Left colon (tissue), 2 donors: ENCODE data around the gene NFAM1. TPM values are rescaled to one million over a fixed set of nuclear protein-coding genes. Genes with fewer than 3 reads are reported as not detected.
A peak's percentile ranks its signal among the peaks of the same experiment; 100 is the strongest.

Experiments used
- ATAC-seq: fragments of 200-7000 bp; cut with Tn5 transposase; one replicate; pipeline ENCODE4 v1.9.1; 2020; ENCODE audit warnings: mild to moderate bottlenecking, moderate library complexity
- DNase-seq, 2 donors: peaks; one replicate each; pipeline ENCODE4 v3.0.0-alpha.2; 2020
- intact Hi-C, 2 donors: fragments of 100-400 bp; cut with DNase I in 1 of 2; cut with micrococcal nuclease in 1 of 2; formaldehyde crosslinking; loops; one replicate each; pipeline versions ENCODE4 v1.11.2 to v1.14.0; 2022; cut with DNase I, micrococcal nuclease
- total RNA-seq, 2 donors: library from RNA; stranded (reverse); fragmentation: NEBNext Ultra II Directional; extraction: Animal tissue kit (Norgen Biotek cat#: 25700); gene quantifications; one replicate each; pipeline ENCODE4 v1.2.1, GENCODE V29; 2021
- donor health status: DM: no; HTN: no; CAD: no.
- donor health status: DM: yes; HTN: yes; CAD: no.

Gene NFAM1
- total RNA-seq, 2 donors from 2014 or later = 0.55 to 2.9 TPM

DNA sequence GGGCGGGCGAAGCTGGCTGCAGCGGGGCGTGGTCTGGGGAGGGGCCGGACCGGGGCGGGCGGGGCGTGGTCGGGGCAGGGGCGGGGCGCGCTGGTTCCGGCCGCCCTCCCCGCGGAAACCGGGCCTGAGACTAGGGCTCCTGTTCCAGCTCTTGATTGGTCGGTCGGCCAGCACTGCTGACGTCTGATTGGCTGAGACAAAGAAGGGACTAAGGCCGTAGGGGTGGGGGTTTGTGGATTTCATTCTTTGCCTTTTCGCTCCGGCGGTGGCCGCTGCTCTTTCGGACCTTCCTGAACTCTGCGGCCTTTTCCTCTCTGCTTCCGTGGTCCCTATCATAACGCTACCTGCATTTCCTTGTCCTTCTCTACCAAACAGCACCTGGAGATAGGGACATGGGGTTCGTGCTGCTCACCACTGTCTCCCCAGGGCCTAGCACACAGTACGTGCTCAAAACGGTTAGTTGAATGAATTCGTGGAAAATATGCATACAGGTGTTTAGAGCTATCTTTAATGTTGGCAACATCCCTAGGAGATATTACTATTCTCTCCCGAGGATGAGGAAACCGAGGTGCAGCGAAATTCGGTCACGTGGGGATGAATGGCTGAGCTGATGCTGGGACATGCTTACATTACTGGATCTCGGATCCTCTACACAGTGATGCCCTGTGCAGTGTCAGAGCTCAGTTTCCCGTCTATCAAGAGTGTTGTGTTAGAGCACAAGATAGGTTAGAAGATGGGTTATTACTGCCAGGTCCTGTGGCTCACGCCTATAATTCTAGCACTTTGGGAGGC, 62.8 kb downstream of the NFAM1 start:
- ATAC-seq = peak; percentile 95
- intact Hi-C loops = no loop called here
- DNase-seq = peak; percentile 90 to 96

DNA sequence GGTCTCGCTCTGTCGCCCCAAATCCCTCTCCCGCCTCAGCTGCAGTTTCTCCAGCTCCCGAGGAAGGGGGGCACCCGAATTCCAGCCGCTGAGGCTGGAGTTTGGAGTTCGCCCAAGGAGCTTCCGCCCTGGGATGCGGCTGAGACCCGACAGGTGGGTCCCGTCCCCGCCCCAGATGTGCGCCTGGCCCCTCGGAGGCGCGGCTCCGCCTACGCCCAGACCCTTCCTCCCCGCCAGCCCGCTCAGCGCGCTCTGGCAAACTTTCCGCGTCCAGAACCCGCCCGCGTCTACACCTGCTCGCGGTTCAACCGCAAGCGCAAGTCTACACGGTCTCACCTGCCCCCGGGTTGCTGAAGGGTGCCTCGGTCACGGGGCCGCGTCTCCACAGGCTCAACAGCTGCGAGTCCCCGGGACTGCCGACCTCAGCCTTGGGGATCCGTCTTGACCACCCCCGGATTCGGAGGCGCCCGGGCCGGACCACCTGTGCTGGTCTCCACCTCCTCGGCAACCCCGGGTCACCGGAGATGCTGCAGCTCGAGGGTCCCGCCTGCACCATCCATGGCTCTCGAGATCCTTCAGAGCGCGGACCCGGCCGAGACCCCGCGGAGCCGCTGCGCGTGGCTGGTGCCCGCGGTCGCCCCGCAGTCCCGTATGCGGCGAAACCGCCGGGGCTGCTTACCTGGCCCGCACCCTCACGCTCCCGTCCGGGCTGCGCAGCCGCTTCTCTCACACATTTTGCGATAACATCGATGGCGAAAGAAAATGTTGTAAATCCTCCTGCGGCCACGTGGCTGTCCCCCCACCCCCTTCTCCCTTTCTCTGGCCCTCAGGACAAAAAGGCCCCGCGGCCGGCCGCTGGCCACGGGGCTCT, 63.6 kb downstream of the NFAM1 start:
- ATAC-seq (peak; percentile 54), DNase-seq (peak in 1 of 2 donors; percentile 50)
- intact Hi-C loops = no loop called here

DNA sequence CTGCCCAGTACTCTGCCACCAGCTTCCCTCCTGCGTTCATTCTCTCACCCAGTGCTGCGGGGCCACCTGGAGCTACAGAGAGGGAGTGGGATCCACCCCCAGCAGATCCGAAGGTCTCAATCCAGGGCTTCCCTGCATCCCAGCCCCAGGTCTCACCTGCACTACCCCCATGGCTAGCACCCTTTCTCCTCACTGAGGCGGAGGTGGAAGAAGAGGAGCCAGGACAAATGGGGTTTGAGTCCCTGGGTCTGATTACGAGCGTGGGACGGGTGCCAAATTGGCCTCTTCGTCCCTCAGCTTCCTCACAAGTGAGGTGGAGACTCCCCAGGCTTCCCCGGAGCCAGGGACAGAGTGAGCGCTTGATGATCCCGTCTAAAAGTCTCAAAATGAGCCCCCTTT, 64.2 kb downstream of the NFAM1 start:
- ATAC-seq = peak; percentile 4
- intact Hi-C loops = no loop called here

DNA sequence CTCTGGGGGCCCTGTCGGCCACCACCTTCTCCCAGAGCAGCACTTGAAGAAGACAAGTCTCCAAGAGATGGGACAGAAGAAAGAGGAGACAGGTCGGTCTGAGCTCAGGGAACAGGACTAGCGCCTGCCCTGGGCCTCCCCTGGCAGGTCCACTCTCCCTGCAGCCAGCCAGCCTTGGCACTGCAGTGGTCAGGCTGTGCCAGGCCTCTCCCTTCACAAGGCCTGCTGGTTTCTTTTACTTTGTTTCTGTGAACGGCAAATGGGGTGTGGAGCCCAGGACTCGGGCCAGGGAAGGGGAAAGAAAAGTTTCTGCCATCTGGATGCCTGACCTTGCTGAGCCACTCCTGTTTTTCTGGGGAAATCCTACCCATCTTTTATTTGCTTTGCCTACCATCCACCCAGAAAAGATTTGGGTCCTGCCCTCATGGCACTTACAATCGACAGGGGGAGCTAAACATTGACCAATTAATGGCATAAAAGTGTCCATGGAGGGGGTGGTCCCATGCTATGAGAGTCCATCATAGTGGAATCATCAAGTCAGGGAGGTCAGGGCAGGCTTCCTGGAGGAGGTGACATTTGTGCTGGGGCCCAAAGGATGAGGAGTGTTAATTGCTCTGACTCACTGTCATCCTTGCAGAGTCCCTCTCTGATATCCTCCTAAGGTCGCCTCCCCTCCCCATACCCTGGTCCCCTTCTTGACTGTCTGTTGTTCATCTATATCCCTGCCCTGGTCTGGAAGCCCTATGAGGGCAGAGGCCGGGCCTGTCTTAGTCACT, 65.2 kb downstream of the NFAM1 start:
- peak in 1 of 2 donors; percentile 56 for DNase-seq

More for the DNA sequence above, 64.2 kb downstream of the NFAM1 start:
- DNase-seq = peak in 1 of 2 donors; percentile 41

DNA sequence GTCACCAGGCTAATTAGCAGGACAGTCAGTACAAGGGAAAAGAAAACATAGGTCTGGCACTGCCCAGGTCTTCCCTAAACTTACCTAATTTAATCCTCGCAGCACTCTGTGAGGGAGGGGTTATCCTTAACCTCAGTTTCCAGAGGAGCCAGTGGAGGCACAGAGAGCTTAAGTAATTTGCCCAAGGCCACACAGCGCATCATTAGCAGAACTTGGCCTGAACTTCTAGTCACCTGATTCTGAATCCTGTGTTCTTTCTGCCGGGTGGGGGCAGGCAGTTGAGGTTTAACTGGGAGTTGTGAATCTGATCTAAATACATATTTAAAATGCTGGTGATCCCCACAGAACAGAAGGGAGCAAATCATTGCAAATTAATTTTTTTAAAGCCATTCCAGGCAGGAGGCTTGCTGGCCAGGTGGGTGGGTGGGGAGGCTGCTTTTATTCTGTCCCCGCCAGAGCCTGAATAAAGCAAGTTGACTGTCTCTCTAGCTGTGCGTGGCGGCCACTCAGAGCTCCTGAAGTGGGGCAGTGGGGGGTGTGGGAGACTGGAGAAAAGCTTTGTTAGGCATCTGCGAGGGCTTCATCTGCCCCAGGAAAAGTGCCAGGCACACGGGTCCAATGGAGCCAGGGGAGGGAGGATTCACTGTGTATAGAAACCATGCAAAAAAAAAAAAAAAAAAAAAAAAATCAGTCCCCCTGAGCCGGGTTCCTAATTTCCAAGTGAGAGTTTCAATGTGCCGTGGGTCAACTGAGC, 66.1 kb downstream of the NFAM1 start:
- ATAC-seq = no peak
- DNase-seq = no peak
- intact Hi-C loops = no loop called here

More for the DNA sequence above, 65.2 kb downstream of the NFAM1 start:
- intact Hi-C loops = no loop called here
- ATAC-seq = no peak

DNA sequence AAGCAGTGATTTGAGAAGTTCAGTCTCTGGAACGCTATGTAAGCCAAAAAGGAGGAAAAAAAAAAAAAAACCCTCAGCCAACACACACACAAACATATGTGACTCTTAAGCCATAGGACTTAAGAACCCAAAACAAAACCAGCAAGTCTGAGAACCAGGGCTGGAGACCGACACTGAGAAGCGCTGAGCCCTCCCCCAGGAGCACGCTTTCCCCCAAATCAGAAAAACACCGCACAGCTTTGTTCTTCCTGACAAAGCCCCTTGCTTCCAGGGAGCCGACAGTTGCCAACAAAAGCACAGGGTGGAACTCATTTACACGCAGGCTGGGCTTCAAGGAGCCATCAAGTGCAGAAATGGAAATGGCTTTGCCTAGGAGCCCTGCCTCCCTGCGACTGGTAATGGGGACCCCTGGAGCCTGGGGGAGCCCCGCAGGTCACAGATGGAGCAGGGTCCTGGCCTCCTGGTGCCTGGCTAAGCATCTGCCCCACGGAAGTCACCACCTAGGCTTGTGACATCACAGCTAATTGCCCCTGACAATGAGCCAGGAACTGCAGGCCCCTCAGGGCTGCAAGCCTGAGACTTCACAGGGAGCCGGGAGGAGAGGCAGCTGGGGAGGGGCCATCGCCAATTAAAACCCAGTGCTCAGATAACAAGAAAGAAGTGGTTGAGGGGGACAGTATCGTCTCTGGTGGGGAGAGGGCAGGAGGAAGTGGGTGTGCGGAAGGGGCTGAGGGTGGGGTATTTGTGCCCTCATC, 66.9 kb downstream of the NFAM1 start:
- intact Hi-C loops = no loop called here
- DNase-seq (no peak), ATAC-seq (no peak)

DNA sequence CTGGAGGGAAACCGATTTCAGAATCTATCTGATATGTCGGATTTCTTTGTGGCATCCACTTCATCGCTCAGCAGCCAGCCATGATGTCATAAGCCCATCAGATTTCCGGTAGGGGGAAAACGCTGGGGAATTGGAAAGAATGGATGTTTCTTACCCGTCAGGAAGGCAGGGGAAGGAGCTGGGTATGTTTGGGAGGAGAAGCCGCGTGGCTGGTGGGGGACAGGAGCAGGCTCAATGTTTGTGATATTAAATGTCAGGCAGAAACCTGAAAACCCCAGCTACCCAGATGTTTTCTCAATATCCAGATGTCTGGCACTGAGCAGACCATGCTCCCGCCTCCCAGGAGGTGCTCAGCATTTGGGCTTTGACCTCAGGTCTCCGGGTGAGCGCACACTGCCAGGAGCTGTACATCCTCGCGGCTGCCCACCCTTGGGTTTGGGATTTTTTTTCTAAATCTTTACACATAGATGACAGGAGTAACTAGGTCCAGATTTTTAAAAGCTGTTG, 67.5 kb downstream of the NFAM1 start:
- intact Hi-C loops = no loop called here
- no peak for DNase-seq

DNA sequence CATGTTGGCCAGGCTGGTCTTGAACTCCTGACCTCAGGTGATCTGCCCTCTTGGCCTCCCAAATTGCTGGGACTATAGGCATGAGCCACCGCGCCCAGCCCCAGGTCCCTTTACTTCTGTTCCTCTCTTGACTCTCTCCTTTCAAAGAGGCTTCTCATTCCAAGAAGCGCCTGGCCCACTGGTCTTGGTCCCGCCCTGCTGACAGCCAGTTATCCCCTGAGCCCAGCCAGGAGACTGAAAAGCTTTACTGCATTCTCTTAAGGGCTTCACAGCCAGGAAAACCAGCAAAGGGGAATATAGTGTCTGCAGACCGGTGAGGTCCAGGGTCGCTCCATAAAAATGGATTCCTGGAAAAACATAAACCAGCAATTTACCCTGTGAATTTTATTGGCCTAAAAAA, 68.3 kb downstream of the NFAM1 start:
- ATAC-seq (no peak), DNase-seq (no peak)
- intact Hi-C loops = no loop called here

More for the DNA sequence above, 67.5 kb downstream of the NFAM1 start:
- no peak for ATAC-seq

DNA sequence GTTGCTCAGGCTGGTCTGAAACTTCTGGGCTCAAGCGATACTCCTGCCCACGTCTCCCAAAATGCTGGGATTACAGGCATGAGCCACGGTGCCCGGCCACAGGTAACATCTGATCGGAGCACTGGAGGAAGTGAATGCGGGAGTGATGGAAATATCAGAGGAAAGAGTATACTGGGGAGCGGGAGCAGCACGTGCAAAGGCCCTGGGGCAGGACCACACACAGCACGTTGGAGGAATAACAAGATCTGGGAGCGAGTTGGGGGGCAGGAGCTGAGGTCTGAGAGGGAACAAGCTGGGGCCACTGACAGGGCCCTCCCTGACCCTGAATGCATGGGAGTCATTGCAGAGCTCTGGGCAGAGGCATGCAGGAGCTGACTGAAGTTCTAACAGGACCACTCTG, 70.7 kb downstream of the NFAM1 start:
- DNase-seq (no peak), ATAC-seq (no peak)
- intact Hi-C loops = no loop called here

DNA sequence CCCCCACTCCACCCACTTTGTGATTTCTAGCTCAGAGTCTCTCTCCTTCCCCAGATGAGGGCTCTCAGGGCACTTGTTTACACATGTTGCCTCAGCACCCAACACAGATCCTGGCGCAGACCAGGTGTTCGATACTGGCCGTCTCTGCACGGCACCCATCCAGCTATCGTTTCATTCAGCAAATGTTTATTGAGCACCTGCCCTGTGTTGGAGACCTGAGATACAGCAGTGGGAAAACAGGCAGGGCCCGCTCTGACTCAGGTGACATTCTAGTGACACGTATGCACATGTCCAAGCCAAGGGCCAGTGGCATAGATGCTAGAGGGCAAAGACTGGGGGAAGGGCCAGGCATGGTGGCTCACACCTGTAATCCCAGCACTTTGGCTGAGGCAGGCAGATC, 71.9 kb downstream of the NFAM1 start:
- DNase-seq = no peak
- intact Hi-C loops = no loop called here
- peak; percentile 40 for ATAC-seq

DNA sequence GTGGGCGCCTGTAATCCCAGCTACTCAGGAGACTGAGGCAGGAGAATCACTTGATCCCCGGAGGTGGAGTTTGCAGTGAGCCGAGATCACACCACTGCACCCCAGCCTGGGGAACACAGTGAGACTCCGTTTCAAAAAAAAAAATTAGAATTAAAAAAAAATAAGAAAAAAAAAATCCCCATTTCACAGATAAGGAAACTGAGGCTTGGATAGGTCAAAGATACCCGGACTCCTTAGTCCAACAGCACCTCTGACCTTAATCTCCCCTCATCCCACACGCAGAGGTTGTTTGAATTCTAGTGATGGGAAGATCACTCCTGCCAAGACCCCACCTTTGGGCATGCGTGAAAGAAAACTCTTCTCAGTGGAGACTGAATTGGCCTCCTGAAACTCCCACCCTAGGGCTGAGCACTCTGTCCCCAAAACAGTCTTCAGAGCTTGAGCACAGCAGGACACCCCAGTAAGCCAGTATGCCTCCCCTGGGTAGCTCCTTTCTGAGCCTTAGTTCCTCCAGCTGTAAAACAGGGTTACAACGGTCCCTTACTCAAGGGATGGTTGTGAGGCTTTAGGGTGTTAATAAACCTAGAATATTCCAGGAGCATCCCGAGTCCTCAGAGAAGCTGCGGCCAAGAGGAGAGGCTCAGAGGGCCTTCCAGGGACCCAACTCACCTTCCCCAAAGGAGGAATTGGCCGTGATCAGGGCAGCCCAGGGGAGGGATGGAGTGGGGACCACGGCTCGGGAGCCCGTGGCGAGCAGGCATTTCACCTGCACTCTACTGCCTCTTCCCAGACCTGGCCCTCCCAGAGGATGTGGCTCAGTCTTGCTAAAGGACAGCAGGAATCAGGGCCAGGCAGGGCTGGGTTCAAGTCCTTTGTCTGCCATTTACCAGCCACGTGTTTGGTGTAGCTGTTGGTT, 73.3 kb downstream of the NFAM1 start:
- ATAC-seq (no peak), DNase-seq (no peak)
- intact Hi-C loops = no loop called here

DNA sequence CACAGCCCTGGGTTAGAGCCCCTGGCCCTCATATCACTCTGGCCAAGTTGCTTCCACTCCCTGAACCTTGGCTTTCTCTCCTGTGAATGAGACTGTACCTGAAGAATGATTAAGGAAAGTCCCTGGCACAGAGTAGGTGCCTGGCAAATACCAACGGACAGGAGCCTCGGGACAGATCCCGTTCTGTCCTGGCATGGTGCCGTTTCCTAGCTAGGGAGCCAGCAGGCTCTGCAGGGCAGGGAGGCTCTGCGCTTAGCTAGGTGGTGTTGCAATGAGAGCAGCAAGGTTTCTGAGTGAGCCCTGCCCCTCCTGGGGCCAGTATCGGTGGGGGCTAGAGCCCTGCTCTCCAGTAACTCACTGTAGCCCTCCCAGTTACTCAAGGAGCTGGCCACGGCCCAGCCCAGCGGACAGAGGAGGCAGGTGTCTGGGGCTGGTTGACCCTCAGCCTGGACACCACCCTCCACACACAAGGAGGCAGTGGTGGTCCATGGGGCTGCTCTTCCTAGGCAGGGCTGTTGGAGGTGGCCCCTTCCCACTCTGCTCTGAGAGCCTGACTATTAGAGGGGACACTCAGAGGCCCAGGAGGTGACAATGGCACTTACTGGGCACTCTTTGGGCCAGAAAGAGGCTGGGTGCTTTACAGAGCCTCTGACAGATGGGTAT, 74.4 kb downstream of the NFAM1 start:
- peak; percentile 18 for ATAC-seq
- intact Hi-C loops = no loop called here
- no peak for DNase-seq

DNA sequence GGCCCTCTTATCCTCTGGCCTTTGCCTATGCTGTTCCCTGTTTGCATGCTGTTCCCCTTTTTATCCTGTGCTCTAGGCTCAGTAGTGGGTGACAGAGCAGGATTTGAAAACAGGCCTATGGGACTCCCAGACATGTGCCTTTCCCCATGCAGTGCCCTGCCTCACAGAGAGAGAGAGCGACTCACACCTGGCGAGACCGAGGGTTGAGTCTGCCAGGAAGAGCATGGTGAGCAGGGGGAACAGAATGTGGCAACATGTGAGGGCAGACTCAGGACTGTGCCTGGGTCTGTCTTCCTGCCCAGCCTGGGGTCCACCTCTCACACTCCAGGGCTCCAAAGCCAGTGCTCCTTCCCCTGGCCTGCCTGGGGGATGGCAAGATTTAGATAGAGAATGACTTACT, 75.0 kb downstream of the NFAM1 start:
- ATAC-seq (no peak), DNase-seq (no peak)
- intact Hi-C loops = no loop called here

DNA sequence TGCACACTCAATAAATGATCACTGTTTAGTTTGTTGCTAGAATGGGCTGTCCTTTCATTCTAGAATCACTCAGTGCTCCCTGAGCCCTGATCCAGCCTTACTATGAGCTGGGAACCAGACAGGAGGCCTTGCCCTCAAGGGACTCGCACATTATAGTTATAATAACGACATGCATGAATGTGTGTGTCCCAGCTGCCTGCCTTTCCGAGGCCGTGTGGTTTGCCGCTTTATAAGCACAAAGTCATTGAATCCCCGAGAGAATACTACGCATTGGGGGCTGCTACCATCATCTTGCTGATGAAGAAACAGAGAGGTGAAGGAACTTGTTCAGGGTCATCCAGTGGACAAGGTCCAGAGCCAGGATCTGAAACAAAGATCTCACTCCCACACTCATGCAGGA, 75.7 kb downstream of the NFAM1 start:
- no peak for ATAC-seq
- DNase-seq = no peak
- intact Hi-C loops = no loop called here

DNA sequence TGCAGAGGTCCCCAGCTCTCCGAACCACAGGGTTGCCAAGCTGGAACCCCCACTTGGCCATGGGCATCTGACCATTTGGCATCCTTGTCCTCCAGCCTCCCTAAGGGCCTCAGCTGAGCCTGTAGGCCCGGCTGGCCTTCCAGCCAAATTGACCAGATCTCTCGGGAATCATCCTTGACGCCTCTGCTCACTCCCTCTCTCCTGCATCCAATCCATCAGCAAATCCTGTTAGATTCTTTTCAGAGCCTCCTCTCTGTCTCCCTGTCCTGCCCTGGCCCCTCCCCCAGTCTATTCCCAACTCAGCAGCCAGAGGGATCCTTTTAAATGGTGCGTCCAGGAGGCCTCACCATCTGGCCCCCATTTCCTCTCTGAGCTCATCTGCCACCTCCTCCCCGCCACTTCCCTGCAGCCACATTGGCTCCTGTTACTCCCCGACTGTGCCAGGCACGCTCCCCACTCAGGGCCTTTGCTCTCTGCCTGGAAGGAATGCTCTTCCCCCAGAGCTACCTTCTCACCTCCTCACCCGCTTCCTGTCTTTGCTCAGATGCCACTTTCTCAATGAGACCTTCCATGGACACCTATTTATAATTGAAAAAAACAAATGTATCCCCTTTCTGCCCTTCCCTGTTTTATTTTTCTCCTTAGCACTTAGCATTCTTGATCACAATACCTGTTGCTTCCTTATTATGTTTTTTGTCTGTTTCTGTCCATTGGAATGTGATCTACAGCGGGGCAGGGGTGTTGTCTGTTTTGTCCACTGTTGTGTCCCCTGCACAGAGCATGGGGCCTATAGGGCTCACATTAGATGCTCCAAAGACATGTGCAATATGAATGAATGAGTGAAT, 78.1 kb downstream of the NFAM1 start:
- DNase-seq (no peak), ATAC-seq (no peak)
- intact Hi-C loops = no loop called here
